Loucy (cell line): ENCODE results near the gene DUSP5.

Experiments
- H2AFZ ChIP-seq: fragments of 200-600 bp; sonication (generic); 2 replicates; pipeline ENCODE4 v1.6.0; 2016; ENCODE audit warnings: antibody characterized with exemption, mild to moderate bottlenecking, low read length, moderate library complexity
- H3F3A ChIP-seq: fragments of 200-600 bp; 2 replicates; pipeline ENCODE4 v1.6.0; 2016; ENCODE audit warnings: antibody characterized with exemption, low read depth, mild to moderate bottlenecking
- H3K27me3 ChIP-seq: fragments of 200-600 bp; sonication (generic); 2 replicates; pipeline ENCODE4 v1.6.1; 2014; ENCODE audit warnings: low read length, mild to moderate bottlenecking; ENCODE audit not compliant: insufficient read depth, poor library complexity, severe bottlenecking
- H3K36me3 ChIP-seq: fragments of 200-600 bp; sonication (generic); 2 replicates; pipeline ENCODE4 v1.6.1; 2016; ENCODE audit warnings: low read length; ENCODE audit not compliant: insufficient read depth
- H3K4me1 ChIP-seq: fragments of 200-600 bp; sonication (generic); 2 replicates; pipeline ENCODE4 v1.5.1; 2014; ENCODE audit warnings: low read length, mild to moderate bottlenecking; ENCODE audit not compliant: insufficient read depth, poor library complexity, severe bottlenecking
- H3K4me2 ChIP-seq: fragments of 200-600 bp; sonication (generic); 2 replicates; pipeline ENCODE4 v1.6.0; 2014; ENCODE audit warnings: antibody characterized with exemption, low read length, low read depth, mild to moderate bottlenecking; ENCODE audit not compliant: poor library complexity, severe bottlenecking
- H3K4me3 ChIP-seq: fragments of 200-600 bp; sonication (generic); 2 replicates; pipeline ENCODE4 v1.5.1; 2014; ENCODE audit warnings: low read length, mild to moderate bottlenecking, mixed read lengths; ENCODE audit not compliant: poor library complexity, severe bottlenecking
- H3K79me2 ChIP-seq: fragments of 200-600 bp; sonication (generic); 2 replicates; pipeline ENCODE4 v1.6.1; 2014; ENCODE audit warnings: low read length; ENCODE audit not compliant: insufficient read depth
- H3K9ac ChIP-seq: fragments of 200-600 bp; sonication (generic); 2 replicates; pipeline ENCODE4 v1.6.0; 2014; ENCODE audit warnings: mild to moderate bottlenecking, low read depth, low read length, moderate library complexity; ENCODE audit not compliant: poor library complexity, severe bottlenecking
- H3K9me2 ChIP-seq: fragments of 200-600 bp; sonication (generic); replicated peaks from 2 replicates; pipeline ENCODE4 v1.6.1; 2016; ENCODE audit warnings: low read depth, low read length, mixed read lengths
- H3K9me3 ChIP-seq: fragments of 200-600 bp; sonication (generic); 2 replicates; pipeline ENCODE4 v1.6.1; 2014; ENCODE audit warnings: mild to moderate bottlenecking, antibody characterized with exemption, low read length, low read depth; ENCODE audit not compliant: insufficient read depth
- H4K20me1 ChIP-seq: fragments of 200-600 bp; sonication (generic); 2 replicates; pipeline ENCODE4 v1.6.0; 2014; ENCODE audit warnings: antibody characterized with exemption, low read length, mild to moderate bottlenecking; ENCODE audit not compliant: insufficient read depth, poor library complexity, severe bottlenecking
- CTCF ChIP-seq: fragments of 200-600 bp; sonication (generic); conservative IDR thresholded peaks from 2 replicates; pipeline ENCODE4 v1.5.1; 2014; ENCODE audit warnings: mild to moderate bottlenecking, antibody characterized with exemption, low read length
- EZH2phosphoT487 ChIP-seq: fragments of 200-600 bp; IDR thresholded peaks from 2 replicates; pipeline ENCODE4 v1.6.1; 2018; ENCODE audit warnings: antibody characterized with exemption, mild to moderate bottlenecking, moderate library complexity, borderline replicate concordance

The DUSP5 gene

GRCh38 chr10:110540031-110540430 lies 42.3 kb downstream of the DUSP5 start:
- no peak overlapping the region for H3K4me3 ChIP-seq
- TF ChIP-seq EZH2phosphoT487: no peak
- TF ChIP-seq CTCF: no peak
- no peak overlapping the region for H2AFZ ChIP-seq
- no peaks in the 10 kb centered on the region for H3K9me2 ChIP-seq
- H3K27me3 ChIP-seq: no peaks in the 10 kb centered on the region
- H3K4me1 ChIP-seq: peaks cover 16% of the 10 kb centered on the region
- no peaks in the 10 kb centered on the region for H3K36me3 ChIP-seq
- H3K9me3 ChIP-seq: no peaks in the 10 kb centered on the region
- H3K9ac ChIP-seq: no peak overlapping the region
- H3K4me2 ChIP-seq: no peak overlapping the region
- no peaks in the 10 kb centered on the region for H3F3A ChIP-seq
- no peaks in the 10 kb centered on the region for H3K79me2 ChIP-seq
- no peaks in the 10 kb centered on the region for H4K20me1 ChIP-seq

GRCh38 chr10:110544958-110545537 lies 47.3 kb downstream of the DUSP5 start:
- Histone ChIP-seq H3K9me2 (no peaks in the 10 kb centered on the region), H3K36me3 (no peaks in the 10 kb centered on the region), H4K20me1 (no peaks in the 10 kb centered on the region), H3F3A (no peaks in the 10 kb centered on the region), H2AFZ (no peak overlapping the region), H3K4me1 (no peaks in the 10 kb centered on the region), H3K27me3 (no peaks in the 10 kb centered on the region), H3K9ac (no peak overlapping the region), H3K4me2 (no peak overlapping the region), H3K9me3 (no peaks in the 10 kb centered on the region), H3K79me2 (no peaks in the 10 kb centered on the region), H3K4me3 (no peak overlapping the region)
- no peak for TF ChIP-seq EZH2phosphoT487
- no peak for TF ChIP-seq CTCF

GRCh38 chr10:110546077-110546476 lies 48.4 kb downstream of the DUSP5 start:
- H3K9me2 ChIP-seq: no peaks in the 10 kb centered on the region
- H3K4me2 ChIP-seq: no peak overlapping the region
- H3K9me3 ChIP-seq: no peaks in the 10 kb centered on the region
- no peak overlapping the region for H2AFZ ChIP-seq
- no peaks in the 10 kb centered on the region for H3F3A ChIP-seq
- no peak overlapping the region for H3K4me3 ChIP-seq
- no peaks in the 10 kb centered on the region for H4K20me1 ChIP-seq
- no peaks in the 10 kb centered on the region for H3K36me3 ChIP-seq
- H3K79me2 ChIP-seq: no peaks in the 10 kb centered on the region
- H3K4me1 ChIP-seq: no peaks in the 10 kb centered on the region
- TF ChIP-seq EZH2phosphoT487: no peak
- no peak for TF ChIP-seq CTCF
- no peaks in the 10 kb centered on the region for H3K27me3 ChIP-seq
- H3K9ac ChIP-seq: no peak overlapping the region
